ENCODE results near the gene SSR4.
"Not testable (repeated sequence)": the region's sequence is repeated elsewhere in the genome, so short reads cannot be mapped to it uniquely, and the experiment has no call there.

SSR4 gene

DNA sequence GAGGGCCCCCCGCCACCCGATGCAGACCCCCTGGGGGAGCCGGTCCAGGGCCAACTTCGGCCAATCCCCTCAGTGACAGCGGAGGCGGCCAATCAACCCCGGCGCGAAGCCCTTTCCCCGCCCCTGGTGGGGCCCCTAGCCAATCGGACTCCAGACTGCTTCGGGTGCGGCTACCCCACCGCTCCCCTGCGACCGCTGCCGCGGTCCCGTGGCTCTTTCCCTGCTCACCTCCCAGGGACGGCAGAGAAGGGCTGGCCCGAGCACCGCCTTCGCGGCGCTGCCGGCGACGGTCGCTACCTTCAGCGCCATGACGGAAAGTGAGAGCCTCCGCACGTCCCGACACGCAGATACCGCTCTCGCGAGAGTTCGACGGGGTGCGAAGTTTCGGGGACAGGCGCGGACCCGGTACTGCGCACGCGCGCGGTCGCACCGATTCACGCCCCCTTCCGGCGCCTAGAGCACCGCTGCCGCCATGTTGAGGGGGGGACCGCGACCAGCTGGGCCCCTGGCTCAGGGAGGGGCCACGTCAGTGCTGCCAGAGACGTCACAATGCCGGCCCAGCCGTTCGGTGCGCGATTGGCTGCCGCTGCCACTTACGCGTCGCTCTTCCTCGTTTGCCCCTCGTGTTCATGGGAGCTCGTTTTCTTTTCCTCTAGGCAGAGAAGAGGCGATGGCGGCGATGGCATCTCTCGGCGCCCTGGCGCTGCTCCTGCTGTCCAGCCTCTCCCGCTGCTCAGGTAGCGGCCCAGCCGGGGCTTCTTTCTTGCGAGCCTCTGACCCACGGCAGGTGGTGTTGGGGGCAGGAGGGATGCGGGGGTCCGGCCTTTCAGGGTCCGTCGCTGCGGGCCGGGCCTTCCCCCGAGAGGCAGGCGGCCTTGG lies at the start of gene SSR4, which contains the start of gene IDH3G:
TSS of gene SSR4 (plus strand) at position 651 of the 879 bp plus-strand sequence. CDS start at position 671, 20 bp downstream.
TSS of gene IDH3G (minus strand) at position 358 of the 879 bp plus-strand sequence. CDS start at position 309, 49 bp downstream.
- DNase-seq: peak; percentile 90 to 91

DNA sequence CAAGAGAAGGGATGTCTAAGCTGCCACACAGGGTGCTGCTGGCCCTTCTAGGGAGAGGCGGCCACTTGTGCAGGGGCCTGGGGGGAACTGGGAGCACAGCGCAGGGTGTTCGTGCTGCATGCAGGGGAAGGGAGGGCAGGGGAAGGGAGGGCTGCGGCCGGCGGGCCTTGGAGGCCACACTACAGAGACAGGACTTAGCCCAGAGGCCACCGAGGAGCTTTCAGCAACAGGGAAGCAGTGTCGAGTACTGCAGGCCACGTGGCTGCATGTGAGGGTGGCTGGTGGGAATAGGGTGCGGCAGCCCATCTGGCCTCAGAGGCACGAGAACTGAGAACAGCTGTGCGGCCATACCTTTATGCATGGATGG lies 49.4 kb upstream of the SSR4 start:
- not testable (repeated sequence) for DNase-seq

- DNase-seq: no peak
Measured at GRCh38 chrX:153746359-153746758, 48.1 kb upstream of the SSR4 start.

DNA sequence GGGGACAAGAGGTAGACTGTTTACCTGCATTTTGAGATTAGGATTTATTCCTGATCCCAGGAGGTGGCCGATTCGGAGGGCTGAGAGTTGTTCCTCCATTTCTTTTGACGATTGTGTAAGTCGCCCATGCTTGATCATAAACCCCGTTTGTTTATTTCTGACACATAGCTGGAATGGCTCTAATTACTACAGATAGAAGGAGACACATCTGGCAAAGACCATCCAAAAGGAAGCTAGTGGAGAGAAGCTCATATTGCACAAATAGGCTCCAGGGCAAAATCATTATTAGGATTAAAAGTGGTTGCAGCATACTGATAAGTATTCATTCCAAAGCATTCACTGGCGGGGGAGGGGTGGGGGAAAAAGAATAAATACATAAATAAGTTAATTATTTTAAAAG lies 47.5 kb upstream of the SSR4 start:
- not testable (repeated sequence) for DNase-seq

- not testable (repeated sequence) for DNase-seq
Measured at GRCh38 chrX:153749017-153749416, 45.5 kb upstream of the SSR4 start.

GRCh38 chrX:153750127-153750774 lies 44.2 kb upstream of the SSR4 start:
- DNase-seq: no peak

- no peak for DNase-seq
Measured at GRCh38 chrX:153755136-153755535, 39.3 kb upstream of the SSR4 start.

DNA sequence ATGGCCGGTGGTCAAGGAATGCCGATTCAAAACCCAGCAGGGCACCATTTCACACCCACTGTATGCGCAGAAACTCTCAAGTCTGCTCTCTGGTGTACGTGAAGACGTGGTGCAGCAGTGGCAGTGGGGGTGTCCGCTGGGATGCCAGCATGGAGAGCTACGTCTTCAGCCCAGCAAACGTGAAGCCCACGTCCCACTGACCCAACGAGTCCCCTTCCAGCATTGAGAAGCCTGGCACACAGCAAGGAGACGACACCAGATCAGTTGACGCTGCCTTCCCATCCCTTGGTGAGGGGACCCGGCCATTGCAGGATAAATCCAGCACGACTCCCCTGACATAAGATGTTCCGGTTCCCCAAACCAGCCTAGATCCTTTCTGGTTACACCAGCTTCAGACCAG lies 32.6 kb upstream of the SSR4 start:
- no peak for DNase-seq

DNA sequence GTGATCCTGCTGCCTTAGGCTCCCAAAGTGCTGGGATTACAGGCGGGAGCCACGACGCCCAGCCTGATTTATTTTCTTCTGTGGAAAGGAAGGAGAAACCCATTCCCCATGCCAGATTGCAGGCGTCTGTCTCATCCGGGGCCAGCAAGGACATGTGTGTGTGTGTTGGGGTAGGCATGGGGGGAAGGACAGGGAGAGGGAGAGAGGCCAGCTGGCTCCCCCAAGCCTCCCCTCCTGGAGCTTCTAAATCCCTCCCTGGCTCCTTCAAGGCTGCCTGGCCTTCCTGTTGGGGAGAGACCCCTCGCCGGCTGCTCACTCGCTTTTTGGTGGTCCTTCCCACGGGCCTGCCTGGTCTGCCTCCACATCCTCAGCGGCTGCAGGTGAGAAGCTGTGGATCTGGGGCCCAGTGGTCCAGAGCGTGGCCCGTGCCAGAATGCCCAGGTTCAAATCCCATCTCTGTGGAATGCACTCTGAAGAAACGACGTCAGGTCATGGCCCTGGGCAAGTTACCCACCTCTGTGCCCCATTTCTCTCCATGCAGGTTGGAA lies 31.8 kb upstream of the SSR4 start:
- DNase-seq: no peak

- no peak for DNase-seq
Measured at GRCh38 chrX:153763298-153763932, 31.1 kb upstream of the SSR4 start.

- peak; percentile 78 to 82 for DNase-seq
Measured at GRCh38 chrX:153763989-153764755, 30.3 kb upstream of the SSR4 start, which contains the start of gene PLXNB3. Gene PLXNB3 (plus strand): TSS chrX:153764249. CDS start chrX:153765536, 1,287 bp downstream.

DNA sequence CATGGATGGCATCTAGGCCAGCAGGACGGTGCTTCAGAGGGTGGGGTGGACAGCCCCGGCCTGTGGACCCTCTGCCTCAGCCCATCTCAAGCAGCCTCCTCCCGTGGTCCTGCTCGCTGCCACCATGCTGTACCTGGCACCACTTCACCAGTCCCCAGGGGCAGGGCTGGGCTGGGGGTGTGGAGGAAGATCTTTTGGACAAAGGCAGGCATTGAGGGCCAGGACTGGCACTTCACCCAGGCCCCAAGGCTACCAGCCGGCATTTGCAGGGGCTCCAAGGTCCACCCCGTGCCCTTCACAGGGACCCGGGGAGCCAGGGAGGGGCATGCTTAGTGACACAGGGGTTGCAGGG lies 29.7 kb upstream of the SSR4 start:
- no peak for DNase-seq

GRCh38 chrX:153765138-153766079 lies 29.1 kb upstream of the SSR4 start:
- DNase-seq: no peak

DNA sequence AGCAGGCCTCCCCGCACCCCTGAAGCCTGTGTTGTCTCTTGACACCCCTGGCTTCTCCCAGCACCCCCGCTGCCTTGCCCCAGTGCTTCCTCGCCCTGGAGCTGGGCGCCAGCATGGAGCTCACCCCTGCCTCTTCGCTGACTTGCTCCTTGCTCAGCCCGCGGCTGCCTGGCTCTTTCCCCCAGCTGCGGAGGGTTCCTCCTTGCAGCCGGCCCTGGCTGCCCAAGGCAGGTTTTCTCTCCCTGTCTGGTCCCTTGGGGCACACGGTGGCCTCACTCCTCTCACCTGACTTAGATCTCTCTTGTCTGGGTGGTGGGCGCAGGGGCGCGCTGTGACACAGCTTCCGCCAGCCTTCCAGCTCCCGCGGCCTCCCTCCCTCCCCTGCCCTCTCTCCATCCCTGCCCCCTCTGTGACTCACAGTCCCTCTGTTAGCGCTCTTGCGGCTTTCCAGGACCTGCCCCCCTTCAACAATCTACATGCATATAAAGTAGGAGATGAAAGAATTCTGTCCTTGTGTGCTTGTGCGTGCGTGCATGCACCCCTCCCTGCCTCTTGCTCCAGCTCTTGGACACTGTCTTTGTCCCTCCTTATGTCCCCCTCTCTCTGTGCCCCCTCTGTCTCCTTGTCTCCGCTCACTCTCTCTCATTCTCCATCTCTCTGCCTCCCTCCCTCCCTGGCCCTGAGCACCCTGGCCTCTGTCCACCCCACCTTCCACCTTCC lies 28.2 kb upstream of the SSR4 start:
- peak; percentile 41 for DNase-seq

DNA sequence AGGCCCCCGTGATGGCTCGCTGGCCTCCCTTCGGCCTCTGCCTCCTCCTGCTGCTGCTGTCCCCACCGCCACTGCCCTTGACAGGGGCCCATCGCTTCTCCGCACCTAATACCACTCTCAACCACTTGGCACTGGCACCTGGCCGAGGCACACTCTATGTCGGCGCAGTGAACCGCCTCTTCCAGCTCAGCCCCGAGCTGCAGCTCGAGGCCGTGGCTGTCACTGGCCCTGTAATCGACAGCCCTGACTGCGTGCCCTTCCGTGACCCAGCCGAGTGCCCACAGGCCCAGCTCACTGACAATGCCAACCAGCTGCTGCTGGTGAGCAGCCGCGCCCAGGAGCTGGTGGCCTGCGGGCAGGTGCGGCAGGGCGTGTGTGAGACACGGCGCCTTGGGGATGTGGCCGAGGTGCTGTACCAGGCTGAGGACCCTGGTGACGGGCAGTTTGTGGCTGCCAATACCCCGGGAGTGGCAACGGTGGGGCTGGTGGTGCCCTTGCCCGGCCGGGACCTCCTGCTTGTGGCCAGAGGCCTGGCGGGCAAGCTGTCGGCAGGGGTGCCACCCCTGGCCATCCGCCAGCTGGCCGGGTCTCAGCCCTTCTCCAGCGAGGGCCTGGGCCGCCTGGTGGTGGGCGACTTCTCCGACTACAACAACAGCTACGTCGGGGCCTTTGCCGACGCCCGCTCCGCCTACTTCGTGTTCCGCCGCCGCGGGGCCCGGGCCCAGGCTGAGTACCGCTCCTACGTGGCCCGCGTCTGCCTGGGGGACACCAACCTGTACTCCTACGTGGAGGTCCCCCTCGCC lies 27.4 kb upstream of the SSR4 start:
- DNase-seq: no peak

- DNase-seq: no peak
Measured at GRCh38 chrX:153767674-153768055, 26.8 kb upstream of the SSR4 start.

GRCh38 chrX:153768311-153769157 lies 25.9 kb upstream of the SSR4 start:
- DNase-seq: no peak

- no peak for DNase-seq
Measured at GRCh38 chrX:153769158-153769864, 25.2 kb upstream of the SSR4 start.

Measured in stimulated activated CD4-positive, alpha-beta T cell treated with anti-CD3 and anti-CD28 coated beads, Interleukin-2, amount 100 ng/mL, for 24 hours (primary cell).